AG10803 (cell line): Measurements from ENCODE around the gene NUTM2G.
"Not testable (repeated sequence)": the region's sequence is repeated elsewhere in the genome, so short reads cannot be mapped to it uniquely, and the experiment has no call there.

Source experiments
- DNase-seq: peaks from one replicate; pipeline ENCODE4 v3.0.0; 2010; ENCODE audit warnings: low read depth
- H3K4me3 ChIP-seq: 2 replicates; pipeline ENCODE4 v1.5.1; 2011; ENCODE audit warnings: mild to moderate bottlenecking, low read length, control low read depth
- CTCF ChIP-seq: conservative IDR thresholded peaks from 2 replicates; pipeline ENCODE4 v1.5.1; 2011; ENCODE audit warnings: mild to moderate bottlenecking, low read length, control low read depth, inconsistent platforms

The NUTM2G gene

GRCh38 chr9:96928543-96928942, at the start of gene NUTM2G:
Gene NUTM2G, plus strand, starts transcription at chr9:96928843. Its CDS starts 182 bp downstream, at chr9:96929025.
- not testable (repeated sequence) for DNase-seq, H3K4me3 ChIP-seq

GRCh38 chr9:96883922-96884321, 44.7 kb upstream of the NUTM2G start:
- no peak for TF ChIP-seq CTCF
- DNase-seq, result peak; percentile 18
- no peak overlapping the region for H3K4me3 ChIP-seq

GRCh38 chr9:96884443-96884842, 44.2 kb upstream of the NUTM2G start:
- no peak for TF ChIP-seq CTCF
- peak; percentile 61 for DNase-seq

GRCh38 chr9:96885424-96885823, 43.2 kb upstream of the NUTM2G start:
- H3K4me3 ChIP-seq, result no peak overlapping the region
- no peak for DNase-seq
- no peak for TF ChIP-seq CTCF

More at GRCh38 chr9:96884443-96884842, 44.2 kb upstream of the NUTM2G start:
- no peak overlapping the region for H3K4me3 ChIP-seq

GRCh38 chr9:96888591-96888990, 40.1 kb upstream of the NUTM2G start:
- DNase-seq, result no peak
- no peak overlapping the region for H3K4me3 ChIP-seq
- TF ChIP-seq CTCF, result no peak

- no peak for DNase-seq
- H3K4me3 ChIP-seq, result no peak overlapping the region
- TF ChIP-seq CTCF, result no peak
Observed at GRCh38 chr9:96892131-96892530, 36.5 kb upstream of the NUTM2G start.

GRCh38 chr9:96900010-96900409, 28.6 kb upstream of the NUTM2G start:
- not testable (repeated sequence) for DNase-seq, H3K4me3 ChIP-seq

- not testable (repeated sequence) for DNase-seq, H3K4me3 ChIP-seq
Observed at GRCh38 chr9:96904947-96905722, 23.5 kb upstream of the NUTM2G start.

GRCh38 chr9:96908479-96908878, 20.2 kb upstream of the NUTM2G start:
- not testable (repeated sequence) for DNase-seq, H3K4me3 ChIP-seq

- H3K4me3 ChIP-seq, DNase-seq: not testable (repeated sequence)
Observed at GRCh38 chr9:96915539-96915938, 13.1 kb upstream of the NUTM2G start.

GRCh38 chr9:96916531-96916930, 12.1 kb upstream of the NUTM2G start:
- H3K4me3 ChIP-seq, result not testable (repeated sequence)

GRCh38 chr9:96918550-96918949, 10.1 kb upstream of the NUTM2G start:
- DNase-seq, result not testable (repeated sequence)

More at GRCh38 chr9:96916531-96916930, 12.1 kb upstream of the NUTM2G start:
- not testable (repeated sequence) for DNase-seq

GRCh38 chr9:96920803-96921202, 7.8 kb upstream of the NUTM2G start:
- not testable (repeated sequence) for H3K4me3 ChIP-seq, DNase-seq

More at GRCh38 chr9:96918550-96918949, 10.1 kb upstream of the NUTM2G start:
- not testable (repeated sequence) for H3K4me3 ChIP-seq

GRCh38 chr9:96925587-96925986, 3.1 kb upstream of the NUTM2G start:
- H3K4me3 ChIP-seq, DNase-seq: not testable (repeated sequence)
